K562 (cell line): ENCODE data around the gene ZNF736. TPM values are rescaled to one million over a fixed set of nuclear protein-coding genes. Genes with fewer than 3 reads are reported as not detected.

Experiments used
- ATAC-seq: fragments of 200-7000 bp; cut with Tn5 transposase; 3 replicates; pipeline ENCODE4 v1.9.1; 2020; ENCODE audit warnings: moderate library complexity
- BruUV-seq: library from RNA; stranded (reverse); fragments of 400-500 nt; replicated peaks from 2 replicates; lab custom pipeline; 2021; lab: Mats Ljungman, UMichigan
- CTCF ChIA-PET: fragments of 300-600 bp; formaldehyde crosslinking; extraction: SDS; loops from one replicate; lab custom pipeline; 2021; ENCODE audit warnings: low intra/inter-chr PET ratio; lab: Yijun Ruan, JAX
- POLR2A ChIA-PET: fragments of 300-600, 350-650 bp; sonication (Branson Sonifier 250); formaldehyde crosslinking; extraction: SDS; loops from one replicate; lab custom pipeline; 2021; ENCODE audit warnings: antibody characterized with exemption, inconsistent platforms; lab: Yijun Ruan, JAX
- DNase-seq, 4 experiments: peaks; one replicate each; pipeline versions ENCODE4 v3.0.0 to v3.0.0-alpha.2; 2011 to 2018; ENCODE audit warnings: low spot score in 3 of 4, mixed read lengths in 3 of 4; ENCODE audit errors: extremely low read depth in 1 of 4
- FAIRE-seq: peaks from 2 replicates; lab custom pipeline; 2011; peaks lifted over from hg19 to GRCh38; lab: Jason Lieb, UNC
- H2AFZ ChIP-seq: 2 replicates; pipeline ENCODE4 v1.6.0; 2011; ENCODE audit warnings: low read depth, low read length, control low read depth, inconsistent platforms
- H3K27ac ChIP-seq: fragments of 200-600 bp; 3 replicates; pipeline ENCODE4 v1.8.0; 2011; ENCODE audit warnings: low read depth, mild to moderate bottlenecking, control low read depth, inconsistent platforms, low read length, moderate library complexity, mixed read lengths; ENCODE audit errors: extremely low read depth
- H3K27me3 ChIP-seq, 2 experiments: fragments of 300-600 bp in 1 of 2; 2 replicates in 1 of 2; 3 replicates in 1 of 2; pipeline versions ENCODE4 v1.6.0 to v1.8.0; 2011; ENCODE audit warnings: inconsistent platforms in 2 of 2, low read length in 2 of 2, mild to moderate bottlenecking in 1 of 2, mixed read lengths in 1 of 2, moderate library complexity in 1 of 2; ENCODE audit not compliant: control insufficient read depth in 2 of 2, insufficient read depth in 2 of 2
- H3K36me3 ChIP-seq: fragments of 300-600 bp; 3 replicates; pipeline ENCODE4 v1.8.0; 2011; ENCODE audit warnings: mild to moderate bottlenecking, low read length, inconsistent platforms; ENCODE audit not compliant: control insufficient read depth, insufficient read depth
- H3K4me1 ChIP-seq, 2 experiments: fragments of 200-600 bp in 1 of 2; replicated peaks in 1 of 2; 2 replicates in 1 of 2; 3 replicates in 1 of 2; pipeline versions ENCODE4 v1.5.1 to v1.8.0; 2011; ENCODE audit warnings: inconsistent platforms in 2 of 2, low read length in 2 of 2, mild to moderate bottlenecking in 1 of 2, mixed read lengths in 1 of 2, moderate library complexity in 1 of 2; ENCODE audit not compliant: control insufficient read depth in 2 of 2, insufficient read depth in 2 of 2
- H3K4me2 ChIP-seq: 2 replicates; pipeline ENCODE4 v1.6.1; 2011; ENCODE audit warnings: low read length, control low read depth, inconsistent platforms, mixed read lengths; ENCODE audit not compliant: insufficient read depth
- H3K4me3 ChIP-seq: fragments of 200-600 bp; sonication (generic), shearing (Covaris generic); 2 replicates; pipeline ENCODE4 v1.5.1; 2016; ENCODE audit warnings: control low read depth, inconsistent platforms
- H3K79me2 ChIP-seq: fragments of 200-600 bp; 3 replicates; pipeline ENCODE4 v1.8.0; 2011; ENCODE audit warnings: low read length, inconsistent platforms; ENCODE audit not compliant: control insufficient read depth, insufficient read depth
- H3K9ac ChIP-seq, 2 experiments: 2 replicates each; pipeline versions ENCODE4 v1.6.0 to v1.6.1; 2011; ENCODE audit warnings: low read depth in 2 of 2, low read length in 2 of 2, control low read depth in 1 of 2, inconsistent platforms in 1 of 2, mild to moderate bottlenecking in 1 of 2, mixed read lengths in 1 of 2; ENCODE audit not compliant: insufficient read depth in 1 of 2
- H3K9me1 ChIP-seq: one replicate; pipeline ENCODE4 v1.6.0; 2011; ENCODE audit warnings: inconsistent platforms, mild to moderate bottlenecking, low read length, moderate library complexity; ENCODE audit not compliant: control insufficient read depth, insufficient read depth
- H3K9me3 ChIP-seq: replicated peaks from 2 replicates; pipeline ENCODE4 v1.5.1; 2011; ENCODE audit warnings: low read depth, low read length, inconsistent platforms; ENCODE audit not compliant: control insufficient read depth, insufficient read depth
- H4K20me1 ChIP-seq: replicated peaks from 2 replicates; pipeline ENCODE4 v1.6.1; 2011; ENCODE audit warnings: low read length, inconsistent platforms, mixed read lengths; ENCODE audit not compliant: control insufficient read depth, insufficient read depth
- ARID2 ChIP-seq: fragments of 450-650 bp; IDR thresholded peaks from 2 replicates; pipeline ENCODE4 v1.6.1; 2017; ENCODE audit warnings: antibody characterized with exemption, mild to moderate bottlenecking
- ARID3A ChIP-seq: IDR thresholded peaks from 2 replicates; pipeline ENCODE4 v1.6.1; 2012; ENCODE audit warnings: low read depth, low read length, improper control_type of control experiment, borderline replicate concordance
- CCAR2 ChIP-seq: fragments of 200-400 bp; formaldehyde crosslinking; IDR thresholded peaks from 2 replicates; pipeline ENCODE4 v1.6.1; 2017; ENCODE audit warnings: mild to moderate bottlenecking, low read depth, low read length
- COPS2 ChIP-seq: fragments of 450-650 bp; conservative IDR thresholded peaks from 2 replicates; pipeline ENCODE4 v1.6.1; 2016; ENCODE audit warnings: mild to moderate bottlenecking, moderate library complexity
- DMBX1 ChIP-seq: fragments of 250-450 bp; sonication (Bioruptor Pico); IDR thresholded peaks from 2 replicates; pipeline ENCODE4 v1.8.0; 2022; ENCODE audit warnings: inconsistent platforms, mild to moderate bottlenecking, moderate library complexity, borderline replicate concordance
- MEF2A ChIP-seq: IDR thresholded peaks from 2 replicates; pipeline ENCODE4 v1.6.1; 2011; ENCODE audit warnings: low read depth, mild to moderate bottlenecking, low read length, moderate library complexity; ENCODE audit not compliant: control insufficient read depth
- SMAD2 ChIP-seq: fragments of 150-350 bp; IDR thresholded peaks from 2 replicates; pipeline ENCODE4 v1.6.1; 2014; ENCODE audit warnings: low read depth, mild to moderate bottlenecking, low read length
- SMAD3 ChIP-seq: fragments of 450-650 bp; formaldehyde crosslinking; conservative IDR thresholded peaks from 2 replicates; pipeline ENCODE4 v1.4.0; 2020; ENCODE audit warnings: mild to moderate bottlenecking
- TBP ChIP-seq: optimal IDR thresholded peaks from 2 replicates; pipeline ENCODE3; 2011; ENCODE audit warnings: low read depth, low read length, improper control_type of control experiment
- ZNF140 ChIP-seq: fragments of 250-450 bp; sonication (Bioruptor Pico); IDR thresholded peaks from 2 replicates; pipeline ENCODE4 v1.8.0; 2021; ENCODE audit warnings: moderate library complexity, mild to moderate bottlenecking, inconsistent platforms
- ZNF165 ChIP-seq: fragments of 250-450 bp; sonication (Bioruptor Pico); IDR thresholded peaks from 2 replicates; pipeline ENCODE4 v1.4.0; 2020; ENCODE audit warnings: borderline replicate concordance
- ZNF23 ChIP-seq: fragments of 250-450 bp; sonication (Bioruptor Pico); IDR thresholded peaks from 2 replicates; pipeline ENCODE4 v1.4.0; 2020; ENCODE audit warnings: mild to moderate bottlenecking
- ZNF263 ChIP-seq: sonication (generic); formaldehyde crosslinking; IDR thresholded peaks from 2 replicates; pipeline ENCODE4 v1.8.0; 2022; ENCODE audit warnings: mild to moderate bottlenecking, missing genetic modification reagents, borderline replicate concordance
- ZNF431 ChIP-seq: sonication (generic); formaldehyde crosslinking; IDR thresholded peaks from 2 replicates; pipeline ENCODE4 v1.8.0; 2022; ENCODE audit warnings: mild to moderate bottlenecking, missing genetic modification reagents
- WGBS: fragments of 100-300 bp; shearing (Covaris generic); methylation state at CpG from one replicate; pipeline ENCODE4 v1.1.6; 2016; ENCODE audit warnings: low coverage, mixed read lengths; ENCODE audit not compliant: insufficient coverage; ENCODE audit errors: missing lambda C conversion rate; 5-methylcytosine and 5-hydroxymethylcytosine counted together
- in situ Hi-C: fragments of 300-500 bp; cut with MboI; formaldehyde crosslinking; loops from 4 replicates; pipeline ENCODE4 v1.15.0; 2018; ENCODE audit warnings: inconsistent platforms, mixed read lengths
- intact Hi-C: fragments of 100-400 bp; cut with micrococcal nuclease; formaldehyde crosslinking; loops from 2 replicates; pipeline ENCODE4 v1.14.2; 2022
- polyA plus RNA-seq, 8 experiments: library from polyadenylated mRNA; depleted of rRNA in 4 of 8; stranded (reverse) in 5 of 8; unstranded in 3 of 8; fragments of >200 nt; fragmentation: Nextera tagmentation in 2 of 8; fragmentation: Illumina TruSeq in 1 of 8; extraction: Ambion mirVana in 2 of 8; extraction: Trizol in 1 of 8; gene quantifications; 2 replicates each; pipeline versions ENCODE4 v1.2.1 to v1.2.3, GENCODE V29; 2011 to 2014; ENCODE audit warnings: inconsistent platforms in 1 of 8, missing spikeins in 1 of 8
- total RNA-seq, 7 experiments: library from RNA; depleted of rRNA in 6 of 7; stranded (reverse); fragments of >200 nt in 6 of 7; fragmentation: Illumina TruSeq in 2 of 7; extraction: Trizol in 2 of 7; gene quantifications; 2 replicates each; pipeline versions ENCODE4 v1.2.1 to v1.2.3, GENCODE V29; 2011 to 2021; ENCODE audit warnings: low replicate concordance in 1 of 7

ZNF736 gene
- total and polyA plus RNA-seq, 9 of the 15 experiments (the other 6 are each of a cell fraction or from before 2014, with no cell fraction given), result 2.7 to 15.6 (median 7.6) TPM

GRCh38 chr7:64310426-64310825 is 3.3 kb upstream of the ZNF736 start:
- intact Hi-C loops (no loop called here), in situ Hi-C loops (no loop called here)
- Histone ChIP-seq H3K36me3 (no peaks in the 10 kb centered on the region), H3K4me3 (no peak overlapping the region), H3K9me1 (no peaks in the 10 kb centered on the region), H3K4me1 (peaks cover 0 to 3% of the 10 kb centered on the region in 2 experiments; a peak in 3 of 5 replicates), H3K79me2 (peaks cover 16% of the 10 kb centered on the region), H3K4me2 (no peak overlapping the region), H3K27ac (no peak overlapping the region), H3K9me3 (no peaks in the 10 kb centered on the region), H3K9ac (no peak overlapping the region), H4K20me1 (no peaks in the 10 kb centered on the region), H2AFZ (no peak overlapping the region), H3K27me3 (no peaks in the 10 kb centered on the region)
- ChIA-PET CTCF (no interaction called here), POLR2A (interaction anchor here (0.6 kb wide), 1 partner anchor 1085 kb away, joined by 4 read pairs; no protein-coding TSS in a partner anchor)
- ATAC-seq (no peak), FAIRE-seq (no peak), DNase-seq (no peak)
- TF ChIP-seq ZNF23, result no peak
- no peak for TF ChIP-seq ARID2
- TF ChIP-seq COPS2, result no peak
- TF ChIP-seq ARID3A, result no peak
- no peak for TF ChIP-seq ZNF263 (CRISPR knock-in tag)
- TF ChIP-seq ZNF165, result no peak
- no peak for TF ChIP-seq ZNF431 (CRISPR knock-in tag)
- no peak for TF ChIP-seq ZNF140 (CRISPR knock-in tag)
- no peak for TF ChIP-seq SMAD2
- no peak for TF ChIP-seq TBP
- TF ChIP-seq DMBX1 (CRISPR knock-in tag), result no peak
- TF ChIP-seq MEF2A, result no peak
- TF ChIP-seq CCAR2, result no peak
- TF ChIP-seq SMAD3 (CRISPR knock-in tag), result no peak
- no TSS peak for BruUV-seq
- WGBS, result 27% methylated on average over 3 of the region's 3 CpGs
